Kidney (tissue), 14 donors: ENCODE results near the gene GAS7. TPM values are rescaled to one million over a fixed set of nuclear protein-coding genes. Genes with fewer than 3 reads are reported as not detected.

ENCODE experiments used
- DNase-seq, 5 donors: peaks; one replicate each; pipeline ENCODE4 v3.0.0-alpha.2; 2013 to 2020
- FAIRE-seq: peaks from 2 replicates; lab custom pipeline; 2012; peaks lifted over from hg19 to GRCh38; lab: Jason Lieb, UNC
- H3K27ac ChIP-seq, 2 donors: one replicate each; pipeline ENCODE4 v1.7.0; 2013; ENCODE audit warnings: low read depth in 2 of 2, low read length in 2 of 2, inconsistent platforms in 1 of 2
- H3K27me3 ChIP-seq: one replicate; pipeline ENCODE4 v1.7.1; 2013; ENCODE audit warnings: low read length, inconsistent platforms; ENCODE audit not compliant: control insufficient read depth, insufficient read depth
- H3K36me3 ChIP-seq, 3 donors: one replicate each; pipeline versions ENCODE4 v1.7.0 to v1.7.1; 2013; ENCODE audit warnings: low read length in 3 of 3, control low read depth in 1 of 3, inconsistent platforms in 1 of 3; ENCODE audit not compliant: insufficient read depth in 3 of 3, control insufficient read depth in 2 of 3
- H3K4me1 ChIP-seq, 3 donors: one replicate each; pipeline versions ENCODE4 v1.7.0 to v1.7.1; 2013; ENCODE audit warnings: low read length in 3 of 3, inconsistent platforms in 1 of 3, low read depth in 1 of 3; ENCODE audit not compliant: control insufficient read depth in 2 of 3, insufficient read depth in 2 of 3
- H3K4me3 ChIP-seq, 3 donors: one replicate each; pipeline versions ENCODE4 v1.7.0 to v1.8.1; 2013; ENCODE audit warnings: low read length in 3 of 3, control low read depth in 1 of 3, inconsistent platforms in 1 of 3
- H3K9ac ChIP-seq, 3 donors: one replicate each; pipeline versions ENCODE4 v1.7.0 to v1.7.1; 2013; ENCODE audit warnings: low read length in 3 of 3, control low read depth in 1 of 3, inconsistent platforms in 1 of 3
- H3K9me3 ChIP-seq, 3 donors: one replicate each; pipeline versions ENCODE4 v1.7.0 to v1.7.1; 2013; ENCODE audit warnings: low read length in 3 of 3, control low read depth in 1 of 3, inconsistent platforms in 1 of 3; ENCODE audit not compliant: control insufficient read depth in 2 of 3, insufficient read depth in 1 of 3
- intact Hi-C: fragments of 100-400 bp; cut with DNase I; formaldehyde crosslinking; loops from one replicate; pipeline ENCODE4 v1.11.1; 2022
- polyA plus RNA-seq: library from polyadenylated mRNA; stranded (reverse); fragments of 350-450 nt; fragmentation: Illumina TruSeq; extraction: RNeasy Lipid Tissue Mini Kit (QIAGEN cat#74804); gene quantifications from one replicate; pipeline ENCODE4 v1.2.3, GENCODE V29; 2014; ENCODE audit warnings: low read depth, low replicate concordance; ENCODE audit not compliant: insufficient read depth
- total RNA-seq: library from RNA; stranded (reverse); fragmentation: NEBNext Ultra II Directional; extraction: Animal tissue kit (Norgen Biotek cat#: 25700); gene quantifications from one replicate; pipeline ENCODE4 v1.2.1, GENCODE V29; 2021
- TF ChIP-seq, protein P1 (sequence below): IDR thresholded peaks from 3 replicates; pipeline ENCODE4 v1.5.1; 2012; ENCODE audit warnings: mild to moderate bottlenecking, moderate library complexity, borderline replicate concordance; ENCODE audit not compliant: insufficient read depth; ENCODE audit errors: extremely low read depth
- donor health status: control.
- donor health status: control.
- donor health status: control.
- donor health status: control.
- donor health status: control.
- donor health status: DM: yes; HTN: yes; CAD: no.
- donor health status: Normal renal cell carcinoma (clear cell type).

GAS7 gene
- total and polyA plus RNA-seq, 2 donors from 2014 or later, result 1.1 to 20.5 TPM

DNA sequence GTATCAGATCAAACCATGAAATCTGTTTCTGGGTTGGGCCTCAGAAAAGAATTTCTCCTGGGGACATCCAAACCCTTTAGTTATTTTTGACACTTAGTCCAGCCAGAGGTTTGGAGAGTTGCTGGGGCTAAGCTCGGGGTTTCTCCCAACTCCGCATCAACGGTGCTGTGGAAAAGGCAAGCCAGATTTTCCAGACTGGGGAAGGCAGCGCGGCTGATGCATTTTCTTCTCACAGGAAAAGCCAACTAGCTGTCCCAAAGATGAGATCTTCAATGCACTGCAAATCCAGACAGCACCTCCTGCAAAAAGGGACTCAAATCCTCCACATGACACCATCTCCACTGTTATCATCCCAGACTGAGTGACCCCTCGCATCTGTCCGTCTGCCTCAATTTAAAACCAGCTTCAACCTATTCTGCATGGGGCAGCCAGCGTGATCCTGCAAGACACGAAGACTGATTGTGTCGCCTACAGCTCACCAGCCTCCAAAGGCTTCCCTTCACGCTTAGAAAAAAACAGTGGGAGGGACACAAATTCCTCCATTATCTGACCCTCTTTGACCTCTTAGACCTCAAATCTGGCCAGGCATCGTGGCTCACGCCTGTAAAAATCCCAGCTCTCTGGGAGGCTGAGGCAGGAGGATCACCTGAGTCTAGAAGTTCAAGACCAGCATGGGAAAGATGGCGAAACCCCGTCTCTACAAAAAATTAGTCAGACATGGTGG is 62.0 kb downstream of the GAS7 start:
- Histone ChIP-seq H3K36me3 (no peaks in the 10 kb centered on the region), H3K9ac (no peak overlapping the region), H3K27me3 (no peaks in the 10 kb centered on the region), H3K9me3 (no peaks in the 10 kb centered on the region), H3K4me3 (no peak overlapping the region), H3K4me1 (no peaks in the 10 kb centered on the region), H3K27ac (no peak overlapping the region)
- FAIRE-seq (no peak), DNase-seq (no peak)
- intact Hi-C loops, result no loop called here
- TF ChIP-seq, protein P1, sequence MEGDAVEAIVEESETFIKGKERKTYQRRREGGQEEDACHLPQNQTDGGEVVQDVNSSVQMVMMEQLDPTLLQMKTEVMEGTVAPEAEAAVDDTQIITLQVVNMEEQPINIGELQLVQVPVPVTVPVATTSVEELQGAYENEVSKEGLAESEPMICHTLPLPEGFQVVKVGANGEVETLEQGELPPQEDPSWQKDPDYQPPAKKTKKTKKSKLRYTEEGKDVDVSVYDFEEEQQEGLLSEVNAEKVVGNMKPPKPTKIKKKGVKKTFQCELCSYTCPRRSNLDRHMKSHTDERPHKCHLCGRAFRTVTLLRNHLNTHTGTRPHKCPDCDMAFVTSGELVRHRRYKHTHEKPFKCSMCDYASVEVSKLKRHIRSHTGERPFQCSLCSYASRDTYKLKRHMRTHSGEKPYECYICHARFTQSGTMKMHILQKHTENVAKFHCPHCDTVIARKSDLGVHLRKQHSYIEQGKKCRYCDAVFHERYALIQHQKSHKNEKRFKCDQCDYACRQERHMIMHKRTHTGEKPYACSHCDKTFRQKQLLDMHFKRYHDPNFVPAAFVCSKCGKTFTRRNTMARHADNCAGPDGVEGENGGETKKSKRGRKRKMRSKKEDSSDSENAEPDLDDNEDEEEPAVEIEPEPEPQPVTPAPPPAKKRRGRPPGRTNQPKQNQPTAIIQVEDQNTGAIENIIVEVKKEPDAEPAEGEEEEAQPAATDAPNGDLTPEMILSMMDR, result no peak

DNA sequence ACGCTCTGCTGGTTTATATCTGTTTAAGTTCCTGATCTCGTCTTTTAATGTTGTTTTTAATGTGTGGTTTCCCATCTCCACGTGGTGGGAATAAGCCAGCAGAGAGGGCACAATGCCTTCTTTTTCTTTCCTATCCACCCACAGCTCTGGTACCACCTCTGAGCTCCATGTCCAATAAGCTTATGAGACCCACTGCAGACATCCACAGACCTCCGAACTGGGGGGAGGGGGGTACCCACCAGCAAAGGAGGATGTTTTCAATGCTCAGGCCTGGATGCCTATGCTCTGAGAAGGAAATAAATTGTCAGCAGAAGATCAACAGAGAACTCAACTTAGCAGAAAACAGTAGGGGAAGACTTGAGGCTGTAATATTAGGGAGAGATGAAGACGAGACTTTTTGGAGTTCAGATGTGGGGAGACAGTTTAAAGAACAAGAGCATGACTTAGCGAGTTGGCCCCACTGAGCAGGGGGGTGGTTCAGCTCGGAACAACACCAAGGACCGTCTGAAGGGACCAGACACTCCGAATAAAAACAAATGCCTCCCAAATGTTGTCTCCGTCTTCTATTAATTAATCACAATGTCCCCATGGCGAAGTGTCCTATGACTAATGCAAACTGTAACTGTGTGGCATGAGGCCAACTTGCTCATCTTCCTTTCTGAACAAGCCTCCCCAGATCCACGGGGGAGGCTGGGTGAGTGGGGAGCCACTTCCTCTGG is 62.7 kb downstream of the GAS7 start:
- intact Hi-C loops, result no loop called here
- peak in 1 of 5 donors; percentile 59 for DNase-seq
- Histone ChIP-seq H3K27me3 (no peaks in the 10 kb centered on the region), H3K4me3 (no peak overlapping the region), H3K9ac (no peak overlapping the region), H3K4me1 (no peaks in the 10 kb centered on the region), H3K27ac (no peak overlapping the region), H3K9me3 (no peaks in the 10 kb centered on the region), H3K36me3 (no peaks in the 10 kb centered on the region)
- TF ChIP-seq, protein P1, result no peak
- no peak for FAIRE-seq

DNA sequence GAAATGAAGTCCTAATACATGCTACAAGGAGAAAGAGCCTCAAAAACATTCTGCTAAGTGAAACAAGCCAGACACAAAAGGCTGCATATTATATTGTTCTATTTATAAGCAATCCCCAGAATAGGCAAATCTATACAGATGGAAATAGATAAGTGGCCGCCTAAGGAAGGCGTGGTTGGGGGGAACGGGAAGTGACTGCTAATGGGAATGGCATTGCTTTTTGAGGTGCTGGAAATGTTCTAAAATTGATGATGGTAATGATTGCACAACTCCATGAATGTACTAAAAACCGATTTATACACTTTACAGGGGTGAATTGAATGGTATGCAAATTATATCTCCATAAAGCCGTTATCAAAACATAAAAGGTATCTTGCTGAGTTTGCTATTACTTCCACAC is 67.7 kb downstream of the GAS7 start:
- no peak overlapping the region for H3K27ac ChIP-seq
- no peak overlapping the region for H3K4me3 ChIP-seq
- DNase-seq (peak in 1 of 5 donors; percentile 4), FAIRE-seq (no peak)
- no peaks in the 10 kb centered on the region for H3K9me3 ChIP-seq
- intact Hi-C loops, result no loop called here
- no peaks in the 10 kb centered on the region for H3K36me3 ChIP-seq
- no peaks in the 10 kb centered on the region for H3K27me3 ChIP-seq
- H3K9ac ChIP-seq, result no peak overlapping the region
- TF ChIP-seq, protein P1, result no peak
- peaks cover 0 to 9% (median 6%) of the 10 kb centered on the region in 3 donors for H3K4me1 ChIP-seq
